Nephron (organoid): ENCODE data around the gene GAST.

Experiments
- H3K27ac Mint-ChIP-seq, 3 experiments: 2 replicates each; pipeline ENCODE4 v1.8.0; 2020; ENCODE audit warnings: mixed read lengths in 3 of 3, mild to moderate bottlenecking in 2 of 3, moderate library complexity in 1 of 3
- H3K27me3 Mint-ChIP-seq: 2 replicates; pipeline ENCODE4 v1.8.0; 2021; ENCODE audit warnings: low read depth, mild to moderate bottlenecking, moderate library complexity, mixed read lengths
- H3K36me3 Mint-ChIP-seq: 2 replicates; pipeline ENCODE4 v1.8.0; 2020; ENCODE audit warnings: low read depth, mixed read lengths
- H3K4me1 Mint-ChIP-seq: 2 replicates; pipeline ENCODE4 v1.8.0; 2020; ENCODE audit warnings: mixed read lengths
- H3K4me3 Mint-ChIP-seq, 3 experiments: 2 replicates each; pipeline ENCODE4 v1.8.0; 2020; ENCODE audit warnings: mild to moderate bottlenecking in 3 of 3, mixed read lengths in 3 of 3, moderate library complexity in 2 of 3
- H3K9me3 Mint-ChIP-seq: 2 replicates; pipeline ENCODE4 v1.8.0; 2020; ENCODE audit warnings: mixed read lengths
- CTCF ChIP-seq, 3 experiments: fragments of 200-600 bp; sonication (generic); IDR thresholded peaks; one replicate each; pipeline ENCODE4 v1.5.0; 2021; ENCODE audit warnings: antibody characterized with exemption in 3 of 3; ENCODE audit not compliant: unreplicated experiment in 3 of 3

Gene GAST

GRCh38 chr17:41688641-41689496 is 23.3 kb upstream of the GAST start, which contains the start of gene EIF1:
EIF1 (plus strand) TSS chr17:41688885; CDS start chr17:41689039, 154 bp downstream.
- H3K9me3 Mint-ChIP-seq, result no peaks in the 10 kb centered on the region
- peaks cover 15% of the 10 kb centered on the region for H3K4me1 Mint-ChIP-seq
- H3K4me3 Mint-ChIP-seq, result peak within 1 kb of the TSS; percentile 97 to 98 (median 97)
- H3K36me3 Mint-ChIP-seq, result peaks cover 44% of the 10 kb centered on the region
- no peak for TF ChIP-seq CTCF (IDR thresholded peaks at IDR 0.05; ENCODE audit: unreplicated experiment in 3 of 3)
- H3K27ac Mint-ChIP-seq, result peak within 1 kb of the TSS; percentile 94 to 99 (median 99)
- H3K27me3 Mint-ChIP-seq, result peaks cover 5% of the 10 kb centered on the region

- no peaks in the 10 kb centered on the region for H3K9me3 Mint-ChIP-seq
- peak overlapping the region; percentile 97 to 98 (median 97) for H3K4me3 Mint-ChIP-seq
Measured at GRCh38 chr17:41689497-41690299, 22.4 kb upstream of the GAST start.

GRCh38 chr17:41690497-41690896 is 21.6 kb upstream of the GAST start:
- Mint-ChIP-seq H3K4me1 (peaks cover 15% of the 10 kb centered on the region), H3K4me3 (peak overlapping the region; percentile 97 to 98 (median 97)), H3K27ac (no peak overlapping the region)

More at GRCh38 chr17:41689497-41690299, 22.4 kb upstream of the GAST start:
- peak overlapping the region; percentile 94 to 99 (median 99) for H3K27ac Mint-ChIP-seq
- no peaks in the 10 kb centered on the region for H3K27me3 Mint-ChIP-seq
- peaks cover 15% of the 10 kb centered on the region for H3K4me1 Mint-ChIP-seq
- H3K36me3 Mint-ChIP-seq, result peaks cover 49% of the 10 kb centered on the region
- peak; percentile 67 to 77 (median 70) for TF ChIP-seq CTCF (IDR thresholded peaks at IDR 0.05; ENCODE audit: unreplicated experiment in 3 of 3)

GRCh38 chr17:41691031-41691777 is 20.9 kb upstream of the GAST start:
- Mint-ChIP-seq H3K4me1 (peaks cover 22% of the 10 kb centered on the region), H3K9me3 (no peaks in the 10 kb centered on the region), H3K4me3 (peak overlapping the region; percentile 97 to 98 (median 97)), H3K27me3 (no peaks in the 10 kb centered on the region), H3K27ac (no peak overlapping the region), H3K36me3 (peaks cover 53% of the 10 kb centered on the region)
- no peak for TF ChIP-seq CTCF (IDR thresholded peaks at IDR 0.05; ENCODE audit: unreplicated experiment in 3 of 3)

More at GRCh38 chr17:41690497-41690896, 21.6 kb upstream of the GAST start:
- Mint-ChIP-seq H3K36me3 (peaks cover 49% of the 10 kb centered on the region), H3K9me3 (no peaks in the 10 kb centered on the region), H3K27me3 (no peaks in the 10 kb centered on the region)
- no peak for TF ChIP-seq CTCF (IDR thresholded peaks at IDR 0.05; ENCODE audit: unreplicated experiment in 3 of 3)

- Mint-ChIP-seq H3K27ac (no peak overlapping the region), H3K4me1 (peaks cover 30% of the 10 kb centered on the region), H3K27me3 (no peaks in the 10 kb centered on the region), H3K9me3 (no peaks in the 10 kb centered on the region), H3K36me3 (peaks cover 53% of the 10 kb centered on the region), H3K4me3 (no peak overlapping the region)
- no peak for TF ChIP-seq CTCF (IDR thresholded peaks at IDR 0.05; ENCODE audit: unreplicated experiment in 3 of 3)
Measured at GRCh38 chr17:41692722-41693521, 19.2 kb upstream of the GAST start.
